Measurements from ENCODE around the gene WWOX.

- TF ChIP-seq CTCF (IDR thresholded peaks at IDR 0.05; ENCODE audit: low read length) (no peak), EZH2phosphoT487 (IDR thresholded peaks at IDR 0.05; ENCODE audit: low read length) (no peak), EZH2 (optimal IDR thresholded peaks at IDR 0.05; ENCODE audit: low read depth, low read length) (no peak)
Observed at GRCh38 chr16:78751601-78752000, 652.1 kb downstream of the WWOX start.

All from MM.1S (cell line).